Panc1 (cell line): Measurements from ENCODE around the gene PDLIM3. TPM values are rescaled to one million over a fixed set of nuclear protein-coding genes. Genes with fewer than 3 reads are reported as not detected.

Experiments used
- ATAC-seq: fragments of 200-7000 bp; cut with Tn5 transposase; 2 replicates; pipeline ENCODE4 v1.9.1; 2020; ENCODE audit warnings: mild to moderate bottlenecking, moderate library complexity
- BruUV-seq: library from RNA; stranded (reverse); fragments of 400-500 nt; replicated peaks from 2 replicates; lab custom pipeline; 2021; lab: Mats Ljungman, UMichigan
- CTCF ChIA-PET: fragments of 300-600 bp; sonication (Branson Sonifier 250); formaldehyde crosslinking; loops from one replicate; lab custom pipeline; 2022; ENCODE audit warnings: antibody characterized with exemption; lab: Charles Lee
- POLR2A ChIA-PET: fragments of 300-600 bp; sonication (Branson Sonifier 250); formaldehyde crosslinking; loops from one replicate; lab custom pipeline; 2022; ENCODE audit warnings: antibody characterized with exemption; lab: Charles Lee
- DNase-seq: peaks from one replicate; pipeline ENCODE4 v3.0.0-alpha.2; 2010; ENCODE audit warnings: low read depth, low spot score
- H3K27ac ChIP-seq: 2 replicates; pipeline ENCODE4 v1.5.1; 2011; ENCODE audit warnings: mild to moderate bottlenecking, low read length, inconsistent platforms
- H3K27me3 ChIP-seq: fragments of 200-500 bp; sonication (Bioruptor generic); 2 replicates; pipeline ENCODE4 v1.6.0; 2014; ENCODE audit warnings: low read length, inconsistent platforms; ENCODE audit not compliant: control insufficient read depth, insufficient read depth
- H3K36me3 ChIP-seq: fragments of 200-500 bp; sonication (Bioruptor generic); 2 replicates; pipeline ENCODE4 v1.5.1; 2014; ENCODE audit warnings: inconsistent platforms, mild to moderate bottlenecking, low read length, moderate library complexity; ENCODE audit not compliant: control insufficient read depth, insufficient read depth
- H3K4me1 ChIP-seq: 2 replicates; pipeline ENCODE4 v1.5.1; 2011; ENCODE audit warnings: inconsistent platforms, mild to moderate bottlenecking, low read length, moderate library complexity; ENCODE audit not compliant: control insufficient read depth, insufficient read depth
- H3K4me3 ChIP-seq, 2 experiments: 2 replicates each; pipeline ENCODE4 v1.5.1; 2011 to 2012; ENCODE audit warnings: low read depth in 2 of 2, low read length in 2 of 2, mild to moderate bottlenecking in 2 of 2, inconsistent platforms in 1 of 2, moderate library complexity in 1 of 2
- H3K9me3 ChIP-seq: fragments of 200-500 bp; sonication (Bioruptor generic); 2 replicates; pipeline ENCODE4 v1.5.1; 2014; ENCODE audit warnings: low read depth, mild to moderate bottlenecking, inconsistent platforms, low read length, moderate library complexity; ENCODE audit not compliant: control insufficient read depth, insufficient read depth
- POLR2AphosphoS5 ChIP-seq: IDR thresholded peaks from 2 replicates; pipeline ENCODE4 v1.6.1; 2012; ENCODE audit warnings: mild to moderate bottlenecking, low read depth, low read length, moderate library complexity
- SIN3A ChIP-seq: IDR thresholded peaks from 2 replicates; pipeline ENCODE4 v1.6.1; 2012; ENCODE audit warnings: low read depth, mild to moderate bottlenecking, low read length, moderate library complexity, borderline replicate concordance; ENCODE audit not compliant: insufficient read depth
- TCF7L2 ChIP-seq: IDR thresholded peaks from 2 replicates; pipeline ENCODE4 v1.6.1; 2011; ENCODE audit warnings: mild to moderate bottlenecking, low read depth, low read length, inconsistent platforms
- in situ Hi-C: cut with HindIII; loops from 2 replicates; pipeline ENCODE4 v1.10.0; 2016; ENCODE audit warnings: low sequenced_read_pairs, low pct_unique_long_range_greater_than_20kb
- intact Hi-C: fragments of 100-400 bp; cut with micrococcal nuclease; formaldehyde crosslinking; loops from one replicate; pipeline ENCODE4 v1.10.0; 2022; ENCODE audit not compliant: unreplicated experiment
- total RNA-seq: library from RNA; stranded (reverse); gene quantifications from one replicate; pipeline ENCODE4 v1.2.1, GENCODE V29; 2021; ENCODE audit not compliant: unreplicated experiment
- TF ChIP-seq, protein P1 (sequence below), 2 experiments: IDR thresholded peaks; 2 replicates each; pipeline ENCODE4 v1.6.1; 2011 to 2012; ENCODE audit warnings: low read depth in 2 of 2, control low read depth in 1 of 2, low read length in 1 of 2, mild to moderate bottlenecking in 1 of 2, moderate library complexity in 1 of 2; ENCODE audit not compliant: insufficient read depth in 1 of 2
- TF ChIP-seq, protein P2 (sequence below): fragments of 450-650 bp; IDR thresholded peaks from 2 replicates; pipeline ENCODE4 v1.5.1; 2017; ENCODE audit warnings: mild to moderate bottlenecking

PDLIM3 gene
- total RNA-seq, 1 experiment from 2014 or later: 0.10 TPM

DNA sequence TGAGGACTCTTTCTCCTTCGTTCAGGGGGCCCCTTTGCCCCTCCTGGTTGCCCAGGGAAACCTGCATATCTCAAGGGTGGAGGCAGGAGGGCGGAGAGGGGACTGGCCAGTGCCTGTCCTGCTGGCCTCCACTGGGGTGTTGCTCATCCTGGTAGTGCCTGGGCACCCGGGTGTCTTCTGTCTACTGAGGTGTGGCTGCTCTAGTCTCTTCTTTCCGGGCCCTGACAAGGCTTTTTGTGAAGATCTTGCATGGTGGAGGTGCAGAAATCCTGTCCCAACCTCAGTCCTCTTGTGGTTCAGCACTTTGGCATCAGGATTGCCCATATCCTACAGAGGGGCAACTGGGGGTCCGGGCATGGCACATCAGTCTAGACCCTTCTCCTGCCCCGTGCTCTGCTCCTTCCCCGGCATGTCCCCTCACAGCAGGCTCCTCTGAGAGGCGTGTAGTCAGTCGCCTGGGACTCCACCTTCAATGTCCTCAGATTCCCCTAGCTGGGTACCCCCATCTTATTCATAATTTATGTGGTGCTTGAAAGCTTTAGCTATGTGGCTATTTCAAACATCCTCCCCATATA lies 65.6 kb downstream of the PDLIM3 start:
- in situ Hi-C loops: no loop called here
- Histone ChIP-seq H3K27me3 (peaks cover 5% of the 10 kb centered on the region), H3K27ac (no peak overlapping the region), H3K4me1 (no peaks in the 10 kb centered on the region), H3K4me3 (no peak overlapping the region), H3K36me3 (no peaks in the 10 kb centered on the region; the same call in 1 of the 2 replicates), H3K9me3 (no peaks in the 10 kb centered on the region)
- BruUV-seq: no TSS peak
- ChIA-PET CTCF (no interaction called here), POLR2A (no interaction called here)
- DNase-seq: no peak
- intact Hi-C loops: loop anchor here (5.0 kb wide), 1 partner anchor 128 kb away; no protein-coding TSS in a partner anchor
- no peak for ATAC-seq
- TF ChIP-seq, protein P1, sequence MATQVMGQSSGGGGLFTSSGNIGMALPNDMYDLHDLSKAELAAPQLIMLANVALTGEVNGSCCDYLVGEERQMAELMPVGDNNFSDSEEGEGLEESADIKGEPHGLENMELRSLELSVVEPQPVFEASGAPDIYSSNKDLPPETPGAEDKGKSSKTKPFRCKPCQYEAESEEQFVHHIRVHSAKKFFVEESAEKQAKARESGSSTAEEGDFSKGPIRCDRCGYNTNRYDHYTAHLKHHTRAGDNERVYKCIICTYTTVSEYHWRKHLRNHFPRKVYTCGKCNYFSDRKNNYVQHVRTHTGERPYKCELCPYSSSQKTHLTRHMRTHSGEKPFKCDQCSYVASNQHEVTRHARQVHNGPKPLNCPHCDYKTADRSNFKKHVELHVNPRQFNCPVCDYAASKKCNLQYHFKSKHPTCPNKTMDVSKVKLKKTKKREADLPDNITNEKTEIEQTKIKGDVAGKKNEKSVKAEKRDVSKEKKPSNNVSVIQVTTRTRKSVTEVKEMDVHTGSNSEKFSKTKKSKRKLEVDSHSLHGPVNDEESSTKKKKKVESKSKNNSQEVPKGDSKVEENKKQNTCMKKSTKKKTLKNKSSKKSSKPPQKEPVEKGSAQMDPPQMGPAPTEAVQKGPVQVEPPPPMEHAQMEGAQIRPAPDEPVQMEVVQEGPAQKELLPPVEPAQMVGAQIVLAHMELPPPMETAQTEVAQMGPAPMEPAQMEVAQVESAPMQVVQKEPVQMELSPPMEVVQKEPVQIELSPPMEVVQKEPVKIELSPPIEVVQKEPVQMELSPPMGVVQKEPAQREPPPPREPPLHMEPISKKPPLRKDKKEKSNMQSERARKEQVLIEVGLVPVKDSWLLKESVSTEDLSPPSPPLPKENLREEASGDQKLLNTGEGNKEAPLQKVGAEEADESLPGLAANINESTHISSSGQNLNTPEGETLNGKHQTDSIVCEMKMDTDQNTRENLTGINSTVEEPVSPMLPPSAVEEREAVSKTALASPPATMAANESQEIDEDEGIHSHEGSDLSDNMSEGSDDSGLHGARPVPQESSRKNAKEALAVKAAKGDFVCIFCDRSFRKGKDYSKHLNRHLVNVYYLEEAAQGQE (IDR thresholded peaks at IDR 0.05; ENCODE audit: insufficient read depth in 1 of 2, low read depth in 2 of 2, low read length in 1 of 2): no peak
- TF ChIP-seq TCF7L2: no peak
- no peak for TF ChIP-seq SIN3A
- TF ChIP-seq, protein P2, sequence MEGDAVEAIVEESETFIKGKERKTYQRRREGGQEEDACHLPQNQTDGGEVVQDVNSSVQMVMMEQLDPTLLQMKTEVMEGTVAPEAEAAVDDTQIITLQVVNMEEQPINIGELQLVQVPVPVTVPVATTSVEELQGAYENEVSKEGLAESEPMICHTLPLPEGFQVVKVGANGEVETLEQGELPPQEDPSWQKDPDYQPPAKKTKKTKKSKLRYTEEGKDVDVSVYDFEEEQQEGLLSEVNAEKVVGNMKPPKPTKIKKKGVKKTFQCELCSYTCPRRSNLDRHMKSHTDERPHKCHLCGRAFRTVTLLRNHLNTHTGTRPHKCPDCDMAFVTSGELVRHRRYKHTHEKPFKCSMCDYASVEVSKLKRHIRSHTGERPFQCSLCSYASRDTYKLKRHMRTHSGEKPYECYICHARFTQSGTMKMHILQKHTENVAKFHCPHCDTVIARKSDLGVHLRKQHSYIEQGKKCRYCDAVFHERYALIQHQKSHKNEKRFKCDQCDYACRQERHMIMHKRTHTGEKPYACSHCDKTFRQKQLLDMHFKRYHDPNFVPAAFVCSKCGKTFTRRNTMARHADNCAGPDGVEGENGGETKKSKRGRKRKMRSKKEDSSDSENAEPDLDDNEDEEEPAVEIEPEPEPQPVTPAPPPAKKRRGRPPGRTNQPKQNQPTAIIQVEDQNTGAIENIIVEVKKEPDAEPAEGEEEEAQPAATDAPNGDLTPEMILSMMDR: no peak
- no peak for TF ChIP-seq POLR2AphosphoS5

DNA sequence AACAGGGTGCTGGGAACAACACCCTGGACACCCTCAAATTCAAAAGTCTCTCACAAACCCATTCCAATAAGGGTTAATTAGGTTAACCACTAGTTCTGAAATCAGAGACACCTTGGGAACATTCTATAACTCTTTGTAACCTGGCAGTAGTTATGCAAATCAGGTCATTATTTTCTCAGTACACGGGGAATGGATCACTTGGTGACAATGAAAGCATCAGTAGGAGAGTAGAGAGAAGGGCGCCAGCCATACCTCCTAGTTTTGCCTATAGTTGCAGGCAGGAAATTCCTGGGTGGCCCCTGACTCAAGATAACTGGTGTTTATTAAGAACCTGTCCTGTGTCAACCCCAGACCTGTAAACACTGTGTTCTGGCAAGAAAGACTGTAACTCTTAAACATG lies 66.3 kb downstream of the PDLIM3 start:
- TF ChIP-seq, protein P1 (IDR thresholded peaks at IDR 0.05; ENCODE audit: insufficient read depth in 1 of 2, low read depth in 2 of 2, low read length in 1 of 2): no peak
- no peak for TF ChIP-seq SIN3A
- no peak for TF ChIP-seq POLR2AphosphoS5
- TF ChIP-seq, protein P2: no peak
- TF ChIP-seq TCF7L2: no peak
- CTCF ChIA-PET: no interaction called here
- in situ Hi-C loops: no loop called here

More for the DNA sequence above, 66.3 kb downstream of the PDLIM3 start:
- H3K4me3 ChIP-seq: no peak overlapping the region
- H3K27me3 ChIP-seq: peaks cover 5% of the 10 kb centered on the region
- no peaks in the 10 kb centered on the region for H3K9me3 ChIP-seq
- no peaks in the 10 kb centered on the region for H3K4me1 ChIP-seq
- POLR2A ChIA-PET: no interaction called here
- no peak for ATAC-seq
- intact Hi-C loops: no loop called here
- no TSS peak for BruUV-seq
- no peak overlapping the region for H3K27ac ChIP-seq
- DNase-seq: no peak
- no peaks in the 10 kb centered on the region; the same call in 1 of the 2 replicates for H3K36me3 ChIP-seq
